ENCODE results near the gene ELOA.
"Not testable (repeated sequence)": the region's sequence is repeated elsewhere in the genome, so short reads cannot be mapped to it uniquely, and the experiment has no call there.

Gene ELOA

DNA sequence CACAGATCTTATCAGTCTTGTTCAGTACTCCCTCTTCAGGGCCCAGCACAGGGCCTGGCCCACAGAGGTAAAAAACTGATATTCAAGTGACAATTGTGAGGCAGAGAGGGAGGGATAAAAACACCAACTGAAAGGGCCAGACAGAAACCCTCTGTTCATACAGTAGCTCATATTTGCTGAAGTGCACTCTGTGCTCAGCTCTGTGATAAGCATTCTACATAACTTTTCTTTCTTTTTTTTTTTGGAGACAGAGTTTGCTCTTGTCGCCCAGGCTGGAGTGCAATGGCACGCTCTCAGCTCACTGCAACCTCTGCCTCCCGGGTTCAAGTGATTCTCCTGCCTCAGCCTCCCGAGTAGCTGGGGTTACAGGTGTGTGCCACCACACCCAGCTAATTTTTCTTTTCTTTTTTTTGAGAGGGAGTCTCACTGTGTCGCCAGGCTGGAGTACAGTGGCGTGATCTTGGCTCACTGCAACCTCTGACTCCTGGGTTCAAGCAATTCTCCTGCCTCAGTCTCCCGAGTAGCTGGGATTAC, 59.6 kb downstream of the ELOA start:
- not testable (repeated sequence) for DNase-seq

DNA sequence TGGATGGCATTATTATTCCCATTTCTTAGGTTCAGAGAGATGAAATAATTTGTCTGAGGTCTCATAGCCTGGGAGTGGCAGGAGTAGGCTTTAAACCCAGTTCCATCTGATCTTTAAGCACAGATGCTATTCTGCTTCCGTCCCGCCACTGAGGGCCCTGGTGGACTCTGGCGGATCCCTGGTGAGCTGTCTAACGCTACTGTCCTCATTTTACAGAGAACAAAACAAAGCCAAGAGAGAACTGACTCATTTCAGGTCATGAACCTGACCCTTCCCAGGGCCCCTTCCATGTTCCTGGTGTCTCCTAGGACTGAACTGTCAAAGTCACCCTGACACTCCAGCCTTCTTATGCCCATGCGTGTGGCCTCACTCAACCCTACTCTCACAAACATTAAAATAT, 60.4 kb downstream of the ELOA start:
- DNase-seq = no peak

DNA sequence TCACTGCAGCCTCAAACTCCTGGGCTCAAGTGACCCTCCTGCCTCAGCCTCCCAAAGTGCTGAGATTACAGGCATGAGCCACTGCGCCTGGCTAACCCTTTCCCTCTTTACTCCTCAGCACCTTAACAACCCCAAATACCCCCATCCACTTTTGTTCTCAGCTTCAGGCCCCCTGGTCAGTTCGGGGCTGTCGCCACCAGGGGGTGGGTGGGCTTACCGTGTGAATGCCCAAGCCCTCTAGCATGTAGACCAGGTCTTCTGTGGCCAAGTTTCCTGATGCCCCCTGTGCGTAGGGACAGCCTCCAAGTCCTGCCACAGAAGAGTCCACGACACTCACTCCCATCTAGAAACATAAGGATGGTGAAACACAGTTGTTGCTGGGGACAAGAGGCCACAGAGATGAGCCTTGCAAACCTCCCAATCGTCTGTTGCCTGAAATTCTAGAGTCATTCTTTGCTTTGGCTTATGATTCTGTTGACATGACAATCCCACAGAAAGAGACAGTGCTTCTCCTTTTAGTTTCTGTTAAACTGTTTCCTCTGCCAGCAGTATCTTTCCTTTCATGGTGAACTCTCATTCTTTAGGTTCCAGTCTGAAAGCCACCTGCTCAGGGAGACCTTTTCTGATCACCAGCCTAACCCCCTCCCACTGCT, 61.0 kb downstream of the ELOA start:
- DNase-seq = peak; percentile 11 to 13

DNA sequence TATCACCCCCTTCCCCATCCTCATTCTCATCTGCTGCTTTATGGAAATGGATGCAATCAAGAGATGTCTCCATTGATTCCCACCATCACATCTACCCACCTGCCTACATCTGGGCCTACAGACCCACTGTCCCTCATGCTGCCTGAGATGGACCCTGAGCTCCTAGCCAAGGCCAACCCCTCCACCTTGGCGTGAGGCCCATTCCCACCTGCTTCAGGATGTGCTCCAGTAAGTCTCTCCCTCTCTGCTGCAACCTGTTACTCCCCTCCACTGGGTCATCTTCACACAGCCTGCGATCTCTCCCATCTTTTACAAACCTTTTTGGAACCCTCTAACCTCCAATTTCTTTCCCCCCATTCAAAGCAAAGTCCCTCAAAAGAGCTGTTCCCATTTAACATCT, 61.8 kb downstream of the ELOA start:
- DNase-seq = no peak

- DNase-seq = no peak
These were observed 63.0 kb downstream of the ELOA start for GRCh38 chr1:23806280-23806679.

GRCh38 chr1:23807453-23807852, 64.2 kb downstream of the ELOA start:
- peak; percentile 92 for DNase-seq

GRCh38 chr1:23809751-23810171, 66.5 kb downstream of the ELOA start:
- DNase-seq = peak; percentile 82 to 92

- peak; percentile 79 to 90 for DNase-seq
These were observed 67.7 kb downstream of the ELOA start for GRCh38 chr1:23810818-23811540.

Data from AML-193 (cell line).